ENCODE measurements around the gene STARD3NL.
"Not testable (repeated sequence)": the region's sequence is repeated elsewhere in the genome, so short reads cannot be mapped to it uniquely, and the experiment has no call there.

The STARD3NL gene

DNA sequence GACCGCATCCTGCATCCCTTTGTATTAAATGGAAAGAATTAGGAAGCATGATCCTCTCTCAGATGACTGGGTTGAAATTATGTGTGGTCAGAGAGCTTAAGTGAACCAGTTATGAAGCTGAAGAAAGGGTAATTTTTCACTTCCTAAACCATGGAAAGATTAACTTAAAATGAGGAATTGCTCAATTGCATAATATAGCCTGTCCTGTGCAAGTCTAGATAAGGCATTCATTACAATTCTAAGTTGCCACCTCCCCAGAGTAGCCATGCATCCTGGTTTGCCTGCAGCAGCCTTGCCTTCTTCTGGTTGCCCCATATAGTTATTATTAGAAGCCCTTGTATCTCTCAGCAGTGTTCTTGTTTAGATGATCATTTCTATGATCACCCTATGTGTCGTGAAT is 45.3 kb downstream of the STARD3NL start:
- no peak for DNase-seq

DNA sequence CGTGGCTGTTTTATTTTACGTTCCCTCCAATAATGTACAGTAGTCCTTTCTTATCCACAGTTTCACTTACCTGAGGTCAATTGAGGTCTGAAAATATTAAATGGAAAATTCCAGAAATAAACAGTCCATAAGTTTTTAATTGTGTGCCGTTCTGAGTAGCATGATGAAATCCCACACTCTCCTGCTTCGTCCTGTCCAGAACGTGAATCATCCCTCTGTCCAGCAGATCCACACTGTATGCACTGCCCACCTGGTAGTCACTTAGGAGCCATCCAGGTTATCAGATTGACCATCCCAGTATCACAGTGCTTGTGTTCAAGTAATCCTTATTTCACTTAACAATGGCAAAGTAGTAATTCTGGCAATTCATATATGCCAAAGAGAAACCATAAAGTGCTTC is 46.3 kb downstream of the STARD3NL start:
- no peak for DNase-seq

DNA sequence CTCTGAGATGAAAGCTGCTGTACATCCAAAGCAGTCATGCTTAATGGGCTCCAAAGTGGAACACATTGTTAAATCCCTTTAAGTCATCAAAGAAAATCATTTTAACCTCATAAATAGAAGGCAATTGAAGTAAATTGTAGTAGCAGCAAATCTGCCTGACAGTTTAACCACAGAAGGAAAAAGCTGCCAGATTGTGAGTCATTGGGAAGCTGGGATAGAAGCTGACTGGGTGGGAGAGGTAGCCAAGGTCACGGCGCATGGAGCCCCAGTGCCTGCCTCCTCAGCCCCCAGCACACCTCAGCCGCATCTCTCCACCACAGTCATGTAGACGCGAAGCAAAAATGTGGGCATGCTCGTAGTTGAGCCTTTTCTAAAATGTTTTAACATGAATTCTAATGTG is 51.3 kb downstream of the STARD3NL start:
- no peak for DNase-seq

DNA sequence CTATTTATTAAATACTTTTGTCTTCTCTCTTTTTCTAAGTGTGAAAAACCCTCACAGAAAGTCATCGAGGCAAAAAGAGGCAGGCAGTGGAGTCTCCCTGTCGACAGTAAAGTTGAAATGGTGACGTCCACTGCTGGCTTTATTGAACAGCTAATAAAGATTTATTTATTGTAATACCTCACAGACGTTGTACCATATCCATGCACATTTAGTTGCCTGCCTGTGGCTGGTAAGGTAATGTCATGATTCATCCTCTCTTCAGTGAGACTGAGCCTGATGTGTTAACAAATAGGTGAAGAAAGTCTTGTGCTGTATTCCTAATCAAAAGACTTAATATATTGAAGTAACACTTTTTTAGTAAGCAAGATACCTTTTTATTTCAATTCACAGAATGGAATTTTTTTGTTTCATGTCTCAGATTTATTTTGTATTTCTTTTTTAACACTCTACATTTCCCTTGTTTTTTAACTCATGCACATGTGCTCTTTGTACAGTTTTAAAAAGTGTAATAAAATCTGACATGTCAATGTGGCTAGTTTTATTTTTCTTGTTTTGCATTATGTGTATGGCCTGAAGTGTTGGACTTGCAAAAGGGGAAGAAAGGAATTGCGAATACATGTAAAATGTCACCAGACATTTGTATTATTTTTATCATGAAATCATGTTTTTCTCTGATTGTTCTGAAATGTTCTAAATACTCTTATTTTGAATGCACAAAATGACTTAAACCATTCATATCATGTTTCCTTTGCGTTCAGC is 52.0 kb downstream of the STARD3NL start:
- no peak for DNase-seq

DNA sequence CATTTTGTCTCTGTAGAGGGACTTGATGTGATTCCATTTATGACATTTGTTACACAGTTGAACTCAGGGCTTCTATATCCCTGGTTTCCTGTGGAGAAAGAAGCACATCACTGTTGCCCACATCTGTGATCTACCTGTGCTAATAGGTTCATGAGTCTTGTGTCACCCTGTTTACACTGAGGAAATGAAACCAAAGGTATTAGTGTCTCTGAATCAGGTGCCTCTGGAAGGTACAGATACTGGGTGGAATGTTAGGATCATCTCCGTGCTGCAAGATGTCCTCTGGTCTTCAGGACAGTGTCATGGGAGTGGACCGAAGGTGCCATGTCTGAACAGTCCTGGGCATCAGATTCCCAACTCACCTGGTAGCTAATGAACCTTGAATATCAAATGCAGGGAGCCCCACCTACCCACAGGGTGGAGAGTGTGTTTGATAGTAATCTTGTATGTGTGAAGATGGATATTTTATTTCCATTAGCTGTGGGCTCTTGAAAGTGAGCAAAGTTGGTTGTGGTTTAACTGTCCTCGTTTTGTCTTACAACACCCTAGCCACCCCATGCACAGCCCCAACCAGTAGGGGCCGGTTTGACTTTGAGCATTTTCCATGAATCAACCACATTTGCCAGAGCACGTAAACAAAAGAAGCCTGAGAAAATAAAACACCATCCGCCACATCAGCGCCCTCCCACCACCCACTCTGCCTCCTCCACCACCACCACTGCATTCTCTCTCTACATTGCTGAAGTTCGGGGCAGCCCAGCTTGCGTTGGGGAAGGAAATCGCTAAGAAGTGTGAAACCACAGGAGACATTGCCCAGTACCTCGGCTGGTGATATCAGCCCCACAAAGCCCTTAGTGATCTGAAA is 54.7 kb downstream of the STARD3NL start:
- DNase-seq = no peak

DNA sequence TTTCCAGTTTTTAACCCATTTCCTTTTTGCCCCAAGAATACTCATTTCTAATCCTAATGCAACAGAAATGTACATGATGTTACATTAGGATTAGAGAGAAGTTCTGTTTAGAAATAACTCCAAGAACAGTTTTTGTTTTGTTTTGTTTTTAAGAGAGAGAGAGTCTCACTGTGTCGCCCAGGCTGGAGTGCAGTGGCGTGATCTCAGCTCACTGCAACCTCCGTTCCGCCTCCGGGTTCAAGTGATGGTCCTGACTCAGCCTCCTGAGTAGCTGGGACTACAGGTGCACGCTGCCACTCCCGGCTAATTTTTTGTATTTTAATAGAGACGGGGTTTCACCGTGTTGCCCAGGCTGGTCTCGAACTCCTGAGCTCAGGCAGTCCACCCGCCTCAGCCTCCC is 56.7 kb downstream of the STARD3NL start:
- not testable (repeated sequence) for DNase-seq

DNA sequence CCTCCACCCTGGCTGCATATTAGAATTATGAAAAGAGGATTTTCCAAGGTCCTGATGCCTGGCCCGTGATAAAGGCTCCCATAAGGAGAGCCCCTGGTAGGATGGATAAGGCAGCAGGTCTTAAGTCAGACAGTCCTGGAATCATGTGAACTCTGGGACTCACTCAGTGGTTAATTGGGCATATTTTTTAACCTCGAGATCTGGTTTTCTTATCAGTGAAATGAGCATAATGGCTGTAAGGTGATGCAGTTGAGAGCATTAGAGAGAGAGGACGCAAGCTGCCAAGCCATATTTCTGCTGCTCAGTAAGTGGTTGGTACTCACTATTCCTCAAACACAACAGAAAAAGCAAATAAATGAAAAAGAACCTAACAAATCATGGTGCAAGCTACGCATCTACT is 57.6 kb downstream of the STARD3NL start:
- no peak for DNase-seq

DNA sequence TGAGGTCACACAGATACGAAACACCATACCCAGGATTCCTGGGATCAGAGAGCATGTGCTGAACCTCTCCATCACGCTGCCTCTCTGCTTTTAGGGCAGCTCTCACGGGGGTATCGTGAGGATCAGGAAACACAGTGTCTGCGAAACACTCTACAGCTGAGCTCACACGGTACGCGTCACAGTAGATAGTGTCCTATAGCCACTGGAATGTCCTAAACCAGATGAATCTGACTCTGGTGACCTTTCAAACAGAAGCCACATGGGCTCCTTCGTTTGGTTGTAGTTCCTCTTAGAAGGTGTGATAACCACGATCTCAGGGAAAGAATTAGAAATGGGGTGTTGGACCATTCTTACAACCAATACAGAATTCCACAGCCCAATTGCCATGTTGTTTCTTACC is 61.1 kb downstream of the STARD3NL start:
- not testable (repeated sequence) for DNase-seq

DNA sequence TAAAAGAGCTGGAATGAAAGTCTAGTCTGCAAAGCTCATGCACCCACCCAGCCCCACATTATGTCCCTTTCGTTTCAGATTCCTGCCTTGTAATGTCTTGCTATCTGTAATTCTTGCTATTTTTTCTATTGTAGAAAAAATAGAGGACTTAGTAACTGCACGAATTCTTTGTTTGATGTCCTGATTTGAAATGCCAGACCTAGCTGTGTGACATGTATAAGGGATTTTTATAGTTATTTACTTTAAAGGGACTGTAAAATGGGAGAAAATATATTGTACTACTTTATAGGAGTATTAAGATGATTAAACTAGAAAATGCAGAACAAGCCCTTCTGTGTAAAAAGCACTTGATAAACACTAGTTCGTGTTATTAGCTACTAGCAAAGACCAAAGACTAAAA is 63.0 kb downstream of the STARD3NL start:
- DNase-seq = no peak

DNA sequence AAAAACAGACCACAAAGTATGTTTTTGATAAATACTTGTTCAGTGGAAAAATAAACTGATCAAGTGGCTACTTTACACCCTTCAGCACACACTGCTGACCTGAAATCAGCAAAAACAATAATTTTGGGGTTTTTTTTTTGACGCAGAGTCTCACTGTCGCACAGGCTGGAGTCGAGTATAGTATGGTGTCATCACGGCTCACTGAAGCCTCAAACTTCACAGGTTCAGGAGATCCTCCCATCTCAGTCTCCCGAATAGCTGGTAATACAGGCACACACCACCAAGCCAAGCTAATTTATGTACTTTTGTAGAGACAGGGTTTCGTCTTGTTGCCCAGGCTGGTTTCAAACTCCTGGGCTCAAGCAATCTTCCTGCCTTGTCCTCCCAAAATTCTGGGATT is 64.8 kb downstream of the STARD3NL start:
- DNase-seq = no peak

DNA sequence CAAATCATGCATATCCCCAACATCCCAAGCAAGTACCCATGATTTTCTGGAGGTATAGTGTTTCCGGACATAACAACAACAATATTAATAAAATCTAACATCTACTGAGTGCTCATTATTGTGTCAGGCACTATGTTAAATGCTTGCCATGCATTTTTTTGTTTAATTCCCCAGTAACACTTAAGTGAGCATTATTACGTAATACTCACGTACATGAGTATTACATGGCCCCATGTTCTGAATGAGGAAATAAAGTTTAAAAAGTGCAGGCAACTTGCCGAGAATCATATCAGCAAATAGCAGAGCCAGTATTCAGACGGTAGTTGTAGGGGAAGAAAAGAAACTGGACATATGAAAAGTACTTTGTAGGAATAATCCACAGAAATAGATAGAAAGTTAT is 65.3 kb downstream of the STARD3NL start:
- DNase-seq = not testable (repeated sequence)

DNA sequence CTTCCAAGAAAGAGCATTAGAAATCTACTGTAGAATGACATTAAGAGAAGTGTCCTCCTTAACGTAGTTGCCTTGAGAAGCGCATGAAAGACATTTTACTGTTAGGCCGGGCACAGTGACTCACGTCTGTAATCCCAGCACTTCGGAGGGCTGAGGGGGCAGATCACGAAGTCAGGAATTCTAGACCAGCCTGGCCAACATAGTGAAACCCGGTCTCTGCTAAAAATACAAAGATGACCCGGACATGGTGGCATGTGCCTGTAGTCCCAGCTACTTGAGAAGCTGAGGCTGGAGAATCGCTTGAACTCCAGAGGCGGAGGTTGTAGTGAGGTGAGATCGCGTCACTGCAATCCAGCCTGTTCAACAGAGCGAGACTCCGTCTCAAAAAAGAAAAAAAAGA is 66.5 kb downstream of the STARD3NL start:
- DNase-seq = no peak

DNA sequence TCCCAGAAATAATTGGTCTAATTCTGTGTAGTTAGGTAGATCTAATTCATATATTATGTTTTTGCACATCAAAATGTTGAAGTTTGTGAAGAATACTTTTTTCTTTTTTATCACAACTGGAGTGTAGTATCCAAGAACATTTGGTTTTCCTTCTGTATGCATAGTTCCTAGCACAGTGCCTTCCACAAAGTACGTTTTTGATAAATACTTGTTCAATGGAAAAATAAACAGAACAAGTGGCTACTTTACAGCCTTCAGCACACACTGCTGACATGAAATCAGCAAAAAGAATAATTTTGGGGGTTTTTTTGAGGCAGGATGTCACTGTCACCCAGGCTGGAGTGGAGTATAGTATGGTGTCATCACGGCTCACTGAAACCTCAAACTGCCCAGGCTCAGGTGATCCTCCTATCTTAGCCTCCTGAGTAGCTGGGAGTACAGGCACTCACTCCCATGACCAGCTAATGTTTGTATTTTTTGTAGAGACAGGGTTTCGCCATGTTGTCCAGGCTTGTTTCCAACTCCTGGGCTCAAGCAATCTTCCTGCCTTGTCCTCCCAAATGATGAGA is 67.4 kb downstream of the STARD3NL start:
- no peak for DNase-seq

DNA sequence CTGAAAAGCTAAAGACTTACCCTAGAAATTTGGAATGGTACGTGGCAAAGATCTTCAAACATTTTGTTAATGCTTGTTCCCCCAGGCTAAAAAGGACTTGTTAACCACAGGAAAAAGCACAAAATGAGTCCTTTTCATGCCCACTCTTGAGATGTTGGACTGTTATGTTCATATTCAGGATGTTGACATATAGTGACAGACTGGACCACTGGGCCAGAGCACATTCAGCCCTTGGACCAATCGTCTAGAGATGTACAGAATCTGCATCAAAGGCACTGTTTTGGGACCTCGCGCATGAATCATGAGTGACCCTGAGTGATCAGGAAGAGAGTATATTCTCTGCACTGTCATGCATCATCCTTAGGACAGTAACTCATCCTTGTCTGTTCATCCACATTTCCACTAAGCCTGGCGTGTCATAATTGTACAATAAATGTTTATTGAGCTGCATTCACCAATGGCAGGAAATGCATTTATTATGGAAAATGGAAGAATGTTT is 70.1 kb downstream of the STARD3NL start:
- no peak for DNase-seq

DNA sequence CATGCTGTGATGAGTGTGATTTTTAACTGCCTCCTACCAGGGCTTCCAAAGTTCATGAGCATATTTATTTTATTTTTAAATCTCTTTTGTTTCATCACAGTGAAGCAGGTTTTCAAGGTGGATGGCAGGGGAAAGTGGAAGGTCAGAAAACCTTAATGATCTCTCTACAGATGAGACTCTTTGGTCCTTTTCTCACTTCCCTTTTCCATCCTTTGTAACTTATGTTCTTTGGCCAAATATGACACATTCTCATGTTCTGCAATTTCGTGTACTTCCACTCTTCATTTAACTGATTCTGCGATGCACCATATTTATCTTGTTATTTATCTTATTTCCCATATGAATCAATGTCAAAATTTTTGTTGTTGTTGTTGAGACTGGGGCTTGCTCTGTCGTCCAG is 71.8 kb downstream of the STARD3NL start:
- not testable (repeated sequence) for DNase-seq

DNA sequence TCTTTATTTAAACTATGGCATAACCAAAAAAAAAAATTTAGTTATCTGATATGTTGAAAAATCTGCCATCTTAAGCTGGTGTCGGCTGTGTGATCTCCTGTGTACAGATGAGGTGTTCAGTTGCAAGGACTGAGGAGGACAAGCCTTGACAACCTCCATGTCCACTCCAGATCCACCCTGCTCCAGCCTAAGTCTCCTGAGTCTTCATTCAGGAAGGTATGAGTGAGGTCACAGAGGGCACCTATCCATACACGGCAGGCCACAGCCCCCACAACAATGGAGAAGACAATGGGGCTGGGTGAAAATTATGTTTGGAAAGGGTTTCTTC is 79.3 kb downstream of the STARD3NL start:
- no peak for DNase-seq

DNA sequence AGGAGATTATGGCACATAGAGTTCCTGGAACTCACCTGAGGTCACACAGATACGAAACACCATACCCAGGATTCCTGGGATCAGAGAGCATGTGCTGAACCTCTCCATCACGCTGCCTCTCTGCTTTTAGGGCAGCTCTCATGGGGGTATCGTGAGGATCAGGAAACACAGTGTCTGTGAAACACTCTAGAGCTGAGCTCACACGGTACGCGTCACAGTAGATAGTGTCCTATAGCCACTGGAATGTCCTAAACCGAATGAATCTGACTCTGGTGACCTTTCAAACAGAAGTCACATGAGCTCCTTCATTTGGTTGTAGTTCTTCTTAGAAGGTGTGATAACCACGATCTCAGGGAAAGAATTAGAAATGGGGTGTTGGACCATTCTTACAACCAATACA is 81.1 kb downstream of the STARD3NL start:
- DNase-seq = not testable (repeated sequence)

DNA sequence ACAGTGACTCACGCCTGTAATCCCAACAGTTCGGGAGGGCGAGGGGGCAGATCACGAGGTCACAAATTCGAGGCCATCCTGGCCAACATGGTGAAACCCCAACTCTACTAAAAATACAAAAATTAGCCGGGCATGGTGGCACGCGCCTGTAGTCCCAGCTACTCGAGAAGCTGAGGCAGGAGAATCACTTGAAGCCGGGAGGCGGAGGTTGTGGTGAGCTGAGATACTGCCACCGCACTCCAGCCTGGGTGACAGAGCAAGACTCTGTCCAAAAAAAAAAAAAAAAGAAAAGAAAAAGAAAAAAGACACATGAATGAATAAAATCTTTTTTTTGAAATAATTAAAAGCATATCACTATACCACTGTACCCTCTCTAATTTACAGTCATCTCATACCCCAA is 83.6 kb downstream of the STARD3NL start:
- DNase-seq = not testable (repeated sequence)

DNA sequence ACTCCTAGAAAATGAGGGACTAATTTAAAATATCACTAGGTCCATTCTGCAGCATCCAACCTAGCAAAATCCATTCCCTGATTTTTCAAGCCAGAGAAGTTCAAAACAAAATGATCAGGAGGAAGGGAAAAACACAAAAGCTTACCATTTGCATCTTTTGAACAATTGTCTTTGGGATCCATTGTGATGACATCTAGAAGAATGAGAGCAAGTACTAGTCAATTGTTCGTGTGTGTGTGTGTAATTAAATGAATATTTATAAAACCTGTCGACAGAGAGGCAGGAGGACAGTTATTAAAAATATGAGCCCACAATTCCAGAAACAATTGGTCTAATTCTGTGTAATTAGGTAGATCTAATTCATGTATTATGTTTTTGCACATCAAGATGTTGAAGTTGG is 84.0 kb downstream of the STARD3NL start:
- DNase-seq = not testable (repeated sequence)

DNA sequence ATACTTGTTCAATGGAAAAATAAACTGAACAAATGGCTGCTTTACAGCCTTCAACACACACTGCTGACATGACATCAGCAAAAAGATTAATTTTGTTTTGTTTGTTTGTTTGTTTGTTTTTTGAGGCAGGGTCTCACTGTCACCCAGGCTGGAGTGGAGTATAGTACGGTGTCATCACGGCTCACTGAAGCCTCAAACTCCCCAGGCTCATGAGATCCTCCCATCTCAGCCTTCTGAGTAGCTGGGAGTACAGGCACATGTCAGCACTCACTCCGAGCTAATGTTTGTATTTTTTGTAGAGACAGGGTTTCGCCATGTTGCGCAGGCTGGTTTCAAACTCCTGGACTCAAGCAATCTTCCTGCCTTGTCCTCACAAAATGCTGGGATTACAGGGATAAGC is 84.5 kb downstream of the STARD3NL start:
- peak in 2 of 14 donors; percentile 3 to 4 for DNase-seq

DNA sequence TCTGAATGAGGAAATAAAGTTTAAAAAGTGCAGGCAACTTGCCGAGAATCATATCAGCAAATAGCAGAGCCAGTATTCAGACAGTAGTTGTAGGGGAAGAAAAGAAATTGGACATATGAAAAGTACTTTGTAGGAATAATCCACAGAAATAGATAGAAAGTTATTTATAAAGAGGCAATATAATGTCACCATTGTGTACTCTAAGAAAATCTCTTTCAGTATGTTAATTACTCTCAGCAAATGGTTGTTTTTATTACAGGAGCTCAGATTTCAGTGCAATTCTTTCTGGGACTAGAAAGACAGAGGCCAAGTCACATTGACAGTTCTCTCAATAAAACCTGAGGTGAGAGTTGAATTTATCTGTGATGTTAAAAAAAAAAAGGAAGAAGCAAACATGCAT is 85.2 kb downstream of the STARD3NL start:
- DNase-seq = not testable (repeated sequence)

DNA sequence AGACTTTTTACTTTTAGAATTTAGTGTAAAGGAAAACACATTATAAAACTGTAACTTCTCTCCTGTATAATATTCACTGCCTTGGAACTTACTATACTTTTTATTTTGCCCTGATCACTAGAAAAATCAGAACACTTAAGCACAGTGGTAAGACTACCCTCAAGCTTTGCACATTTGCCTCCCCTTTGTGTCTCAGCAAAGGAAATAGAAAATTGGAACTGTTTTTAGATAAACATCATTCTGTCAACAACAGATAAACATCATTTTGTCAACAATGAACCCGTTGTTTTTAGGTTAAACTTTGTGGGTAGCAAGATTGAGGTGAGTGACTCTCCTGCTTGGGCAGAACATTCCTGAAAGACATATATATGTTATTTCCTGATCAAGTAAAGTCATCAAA is 86.6 kb downstream of the STARD3NL start:
- not testable (repeated sequence) for DNase-seq

DNA sequence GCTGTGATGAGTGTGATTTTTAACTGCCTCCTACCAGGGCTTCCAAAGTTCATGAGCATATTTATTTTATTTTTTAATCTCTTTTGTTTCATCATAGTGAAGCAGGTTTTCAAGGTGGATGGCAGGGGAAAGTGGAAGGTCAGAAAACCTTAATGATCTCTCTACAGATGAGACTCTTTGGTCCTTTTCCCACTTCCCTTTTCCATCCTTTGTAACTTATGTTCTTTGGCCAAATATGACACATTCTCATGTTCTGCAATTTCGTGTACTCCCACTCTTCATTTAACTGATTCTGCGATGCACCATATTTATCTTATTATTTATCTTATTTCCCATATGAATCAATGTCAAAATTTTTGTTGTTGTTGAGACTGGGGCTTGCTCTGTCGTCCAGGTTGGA is 87.9 kb downstream of the STARD3NL start:
- DNase-seq = not testable (repeated sequence)

Measured in C1 segment of cervical spinal cord (tissue), 14 donors.